MM.1S (cell line): Measurements from ENCODE around the gene ZFYVE28.

Experiments
- CTCF ChIP-seq: fragments of 300-600 bp; sonication (generic); IDR thresholded peaks from 2 replicates; pipeline ENCODE4 v1.5.1; 2016; ENCODE audit warnings: antibody characterized with exemption, low read length, mixed read lengths
- EZH2 ChIP-seq: fragments of 300-600 bp; sonication (generic); optimal IDR thresholded peaks from 2 replicates; pipeline ENCODE3; 2017; ENCODE audit warnings: low read depth, mild to moderate bottlenecking, antibody characterized with exemption, low read length, mixed read lengths
- EZH2phosphoT487 ChIP-seq: fragments of 300-600 bp; sonication (generic); IDR thresholded peaks from 2 replicates; pipeline ENCODE4 v1.6.1; 2018; ENCODE audit warnings: antibody characterized with exemption, low read length

DNA sequence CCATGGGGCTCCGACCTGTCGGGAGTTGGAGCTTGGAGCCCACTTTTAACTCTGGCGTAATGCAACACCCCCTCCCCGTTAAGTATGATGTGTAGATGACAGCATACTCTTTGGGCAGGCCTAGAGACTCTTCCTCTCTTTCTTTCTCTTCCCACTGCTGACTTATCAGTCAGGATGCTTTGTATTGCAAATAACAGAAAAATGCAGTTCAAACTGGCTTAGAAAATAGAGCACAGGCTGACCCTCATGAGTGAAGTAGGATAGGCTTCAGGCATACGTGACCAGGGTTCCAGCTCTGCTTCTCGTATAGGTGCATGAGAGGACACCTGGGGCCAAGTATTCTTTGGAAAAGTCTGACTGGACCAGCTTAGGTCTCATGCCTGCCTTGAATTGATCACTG, 27.1 kb upstream of the ZFYVE28 start:
- TF ChIP-seq CTCF (no peak), EZH2phosphoT487 (no peak), EZH2 (no peak)
